Left lung (tissue), 10 donors: ENCODE data around the gene MERTK. TPM values are rescaled to one million over a fixed set of nuclear protein-coding genes. Genes with fewer than 3 reads are reported as not detected.

Source experiments
- ATAC-seq: fragments of 200-7000 bp; cut with Tn5 transposase; one replicate; pipeline ENCODE4 v1.9.1; 2020; ENCODE audit warnings: moderate library complexity
- DNase-seq, 4 donors: peaks; one replicate each; pipeline ENCODE4 v3.0.0-alpha.2; 2013 to 2020
- H3K27ac ChIP-seq, 2 donors: fragments of 200-600 bp; sonication (generic) in 1 of 2; one replicate each; pipeline versions ENCODE4 v1.5.0 to v1.8.0; 2020 to 2021
- H3K27me3 ChIP-seq, 2 donors: fragments of 200-600 bp; sonication (generic) in 1 of 2; one replicate each; pipeline versions ENCODE4 v1.5.0 to v1.8.0; 2020 to 2021
- H3K36me3 ChIP-seq, 2 donors: fragments of 200-600 bp; sonication (generic) in 1 of 2; one replicate each; pipeline versions ENCODE4 v1.5.0 to v1.8.0; 2020 to 2021
- H3K4me1 ChIP-seq, 2 donors: fragments of 200-600 bp; one replicate each; pipeline ENCODE4 v1.8.0; 2021
- H3K4me3 ChIP-seq, 2 donors: fragments of 200-600 bp; sonication (generic) in 1 of 2; one replicate each; pipeline versions ENCODE4 v1.5.0 to v1.8.0; 2020 to 2021; ENCODE audit warnings: mild to moderate bottlenecking in 1 of 2
- H3K9me3 ChIP-seq, 2 donors: fragments of 200-600 bp; sonication (generic) in 1 of 2; one replicate each; pipeline versions ENCODE4 v1.5.0 to v1.8.0; 2020 to 2021
- CTCF ChIP-seq, 2 donors: fragments of 200-600 bp; sonication (generic) in 1 of 2; IDR thresholded peaks; one replicate each; pipeline versions ENCODE4 v1.5.0 to v1.8.0; 2021; ENCODE audit warnings: antibody characterized with exemption in 2 of 2
- intact Hi-C, 2 donors: fragments of 100-400 bp; cut with DNase I; formaldehyde crosslinking; loops; one replicate each; pipeline versions ENCODE4 v1.11.2 to v1.14.2; 2022
- polyA plus RNA-seq, 6 donors: library from polyadenylated mRNA; unstranded; fragments of 120-200 nt; gene quantifications; one replicate each; pipeline ENCODE4 v1.2.1, GENCODE V29; 2013; ENCODE audit not compliant: insufficient read length in 6 of 6
- total RNA-seq, 2 donors: library from RNA; stranded (reverse); fragmentation: NEBNext Ultra II Directional; extraction: Animal tissue kit (Norgen Biotek cat#: 25700); gene quantifications; one replicate each; pipeline ENCODE4 v1.2.1, GENCODE V29; 2021
- donor health status: DM: no; HTN: yes; CAD: no.
- donor health status: DM: no; HTN: no; CAD: no.

Gene MERTK
- total and polyA plus RNA-seq, 8 donors = 15.3 to 42.8 (median 19.8) TPM

DNA sequence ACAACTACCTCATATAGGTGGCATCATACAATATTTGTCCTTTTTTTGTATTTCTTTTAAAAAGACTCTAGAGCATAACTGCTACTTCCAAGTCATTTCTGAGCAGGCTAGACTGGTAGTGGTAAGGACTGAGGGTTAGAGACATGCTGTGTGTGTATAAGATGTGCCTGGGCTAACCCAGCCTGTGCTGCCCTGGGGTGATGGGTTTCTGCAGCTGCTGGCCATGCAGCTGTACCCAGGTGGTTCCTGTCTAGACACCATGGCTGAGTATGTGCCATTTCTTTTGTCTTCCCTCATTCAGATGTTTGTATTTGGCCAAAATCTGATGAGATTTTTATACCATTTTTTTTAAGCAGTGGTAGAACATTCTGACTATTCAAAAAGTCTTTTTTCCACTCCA lies 40.0 kb downstream of the MERTK start:
- Histone ChIP-seq H3K4me1 (peaks cover 0 to 6% of the 10 kb centered on the region in 2 donors), H3K36me3 (peaks cover 0 to 20% of the 10 kb centered on the region in 2 donors), H3K27me3 (no peaks in the 10 kb centered on the region), H3K27ac (no peak overlapping the region), H3K9me3 (no peaks in the 10 kb centered on the region), H3K4me3 (no peak overlapping the region)
- no peak for DNase-seq
- TF ChIP-seq CTCF (IDR thresholded peaks at IDR 0.05) = no peak
- intact Hi-C loops = no loop called here
- ATAC-seq = no peak

- no peaks in the 10 kb centered on the region for H3K27me3 ChIP-seq
- intact Hi-C loops = no loop called here
- no peak overlapping the region for H3K27ac ChIP-seq
- H3K9me3 ChIP-seq = no peaks in the 10 kb centered on the region
- H3K4me1 ChIP-seq = peaks cover 0 to 7% of the 10 kb centered on the region in 2 donors
- no peak overlapping the region for H3K4me3 ChIP-seq
- TF ChIP-seq CTCF (IDR thresholded peaks at IDR 0.05) = no peak
- DNase-seq (no peak), ATAC-seq (no peak)
- peaks cover 0 to 29% of the 10 kb centered on the region in 2 donors for H3K36me3 ChIP-seq
Measured at GRCh38 chr2:111940333-111941196, 42.2 kb downstream of the MERTK start.

GRCh38 chr2:111941531-111941930 lies 43.1 kb downstream of the MERTK start:
- intact Hi-C loops = no loop called here
- H3K4me3 ChIP-seq = no peak overlapping the region
- DNase-seq (no peak), ATAC-seq (no peak)
- H3K4me1 ChIP-seq = peaks cover 7 to 16% of the 10 kb centered on the region in 2 donors
- H3K36me3 ChIP-seq = peaks cover 0 to 33% of the 10 kb centered on the region in 2 donors
- TF ChIP-seq CTCF (IDR thresholded peaks at IDR 0.05) = no peak
- no peaks in the 10 kb centered on the region for H3K9me3 ChIP-seq
- H3K27ac ChIP-seq = no peak overlapping the region
- no peaks in the 10 kb centered on the region for H3K27me3 ChIP-seq

DNA sequence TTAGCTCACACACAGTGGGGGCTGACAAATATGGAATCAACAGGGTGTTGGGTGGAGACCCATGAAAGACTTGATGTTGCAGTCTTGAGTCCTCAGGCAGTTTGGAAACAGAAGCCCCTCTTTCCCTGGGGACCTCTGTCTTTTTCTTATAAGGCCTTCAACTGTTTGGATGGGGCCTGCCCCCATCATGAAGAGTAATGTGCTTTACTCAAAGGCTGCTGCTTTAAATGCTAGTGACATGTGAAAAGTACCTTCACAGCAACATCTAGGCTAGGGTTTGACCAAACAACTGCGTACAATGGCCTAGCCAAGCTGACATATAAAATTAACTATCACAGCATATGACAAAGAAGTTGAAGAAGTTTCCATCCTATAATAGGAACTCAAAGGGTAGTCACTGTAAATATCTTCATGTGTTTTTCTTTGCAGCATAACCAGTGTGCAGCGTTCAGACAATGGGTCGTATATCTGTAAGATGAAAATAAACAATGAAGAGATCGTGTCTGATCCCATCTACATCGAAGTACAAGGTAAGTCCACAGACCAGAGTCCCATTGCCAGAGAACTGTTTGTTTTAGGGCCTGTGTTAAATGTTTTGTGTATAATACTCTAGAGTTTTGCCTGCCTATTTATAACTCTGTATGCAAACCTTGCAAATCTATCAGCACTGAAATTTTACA lies 46.3 kb downstream of the MERTK start:
- DNase-seq (no peak), ATAC-seq (no peak)
- Histone ChIP-seq H3K27me3 (no peaks in the 10 kb centered on the region), H3K27ac (no peak overlapping the region), H3K9me3 (no peaks in the 10 kb centered on the region), H3K4me1 (peaks cover 8 to 16% of the 10 kb centered on the region in 2 donors), H3K4me3 (no peak overlapping the region), H3K36me3 (peaks cover 0 to 56% of the 10 kb centered on the region in 2 donors)
- intact Hi-C loops = no loop called here
- no peak for TF ChIP-seq CTCF (IDR thresholded peaks at IDR 0.05)
